Measurements from ENCODE around the gene BLID.

Gene BLID

DNA sequence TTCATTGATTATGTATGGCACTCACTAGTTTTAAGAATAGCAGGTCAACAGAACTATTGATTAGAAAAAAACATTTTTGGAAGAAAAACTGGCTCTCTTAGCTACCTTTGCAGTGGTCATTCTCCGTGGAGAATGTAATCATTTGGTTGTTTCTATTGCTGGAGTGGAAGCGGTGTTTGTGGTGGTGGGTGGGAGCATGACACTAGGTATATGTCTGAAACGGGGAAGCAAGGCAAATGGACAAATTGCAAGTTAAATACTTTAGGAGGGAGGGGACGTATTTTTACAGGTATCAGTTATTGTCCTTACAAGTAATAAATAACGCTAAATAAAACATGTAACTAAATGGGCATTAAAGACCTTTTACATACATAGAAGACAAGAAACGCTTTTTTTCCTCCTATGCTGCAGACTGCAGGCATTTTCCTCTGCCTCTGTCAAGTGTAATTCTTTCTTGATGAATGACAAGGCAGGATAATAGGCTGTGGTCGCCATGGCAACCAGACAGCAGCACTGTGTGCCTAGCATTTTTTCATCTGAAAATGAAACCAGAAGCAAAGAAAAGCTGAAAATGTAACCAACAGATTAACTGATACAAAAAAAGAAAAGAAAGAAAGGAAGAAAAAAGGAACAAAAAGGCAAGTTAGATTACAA lies 46.2 kb downstream of the BLID start:
- TF ChIP-seq, protein P1, sequence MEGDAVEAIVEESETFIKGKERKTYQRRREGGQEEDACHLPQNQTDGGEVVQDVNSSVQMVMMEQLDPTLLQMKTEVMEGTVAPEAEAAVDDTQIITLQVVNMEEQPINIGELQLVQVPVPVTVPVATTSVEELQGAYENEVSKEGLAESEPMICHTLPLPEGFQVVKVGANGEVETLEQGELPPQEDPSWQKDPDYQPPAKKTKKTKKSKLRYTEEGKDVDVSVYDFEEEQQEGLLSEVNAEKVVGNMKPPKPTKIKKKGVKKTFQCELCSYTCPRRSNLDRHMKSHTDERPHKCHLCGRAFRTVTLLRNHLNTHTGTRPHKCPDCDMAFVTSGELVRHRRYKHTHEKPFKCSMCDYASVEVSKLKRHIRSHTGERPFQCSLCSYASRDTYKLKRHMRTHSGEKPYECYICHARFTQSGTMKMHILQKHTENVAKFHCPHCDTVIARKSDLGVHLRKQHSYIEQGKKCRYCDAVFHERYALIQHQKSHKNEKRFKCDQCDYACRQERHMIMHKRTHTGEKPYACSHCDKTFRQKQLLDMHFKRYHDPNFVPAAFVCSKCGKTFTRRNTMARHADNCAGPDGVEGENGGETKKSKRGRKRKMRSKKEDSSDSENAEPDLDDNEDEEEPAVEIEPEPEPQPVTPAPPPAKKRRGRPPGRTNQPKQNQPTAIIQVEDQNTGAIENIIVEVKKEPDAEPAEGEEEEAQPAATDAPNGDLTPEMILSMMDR (IDR thresholded peaks at IDR 0.05) = no peak
- H3K4me3 Mint-ChIP-seq = peak overlapping the region; percentile 41
- H3K4me1 Mint-ChIP-seq = peaks cover 53% of the 10 kb centered on the region
- peaks cover 14% of the 10 kb centered on the region for H3K9me3 Mint-ChIP-seq
- no peak overlapping the region for H3K27ac Mint-ChIP-seq
- peaks cover 11% of the 10 kb centered on the region for H3K27me3 Mint-ChIP-seq (ENCODE audit: low read depth, poor library complexity)
- H3K36me3 Mint-ChIP-seq (ENCODE audit: low read depth) = no peaks in the 10 kb centered on the region
- peak; percentile 76 for DNase-seq

DNA sequence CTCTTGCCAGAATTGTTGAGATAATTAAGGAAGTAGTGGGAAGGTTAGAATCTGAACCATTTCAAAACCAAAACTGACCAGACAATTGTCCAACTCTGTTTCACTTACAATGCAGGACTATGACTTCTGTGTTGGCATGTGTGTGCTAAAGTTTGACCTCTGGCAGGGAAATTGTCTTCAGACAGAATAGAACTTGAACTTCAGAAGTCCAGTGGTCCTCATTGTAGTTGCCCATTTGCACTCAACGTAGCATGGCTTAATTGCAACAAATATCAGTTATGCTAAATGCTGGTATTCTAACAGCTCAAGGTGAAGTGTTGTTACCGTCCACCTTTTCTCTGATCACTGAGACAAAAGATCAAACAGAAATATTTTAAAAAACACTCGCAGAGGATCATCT lies 47.2 kb downstream of the BLID start:
- no peak for DNase-seq
- Mint-ChIP-seq H3K4me1 (peaks cover 53% of the 10 kb centered on the region), H3K27ac (no peak overlapping the region), H3K36me3 (ENCODE audit: low read depth) (no peaks in the 10 kb centered on the region), H3K9me3 (peaks cover 14% of the 10 kb centered on the region), H3K4me3 (no peak overlapping the region), H3K27me3 (ENCODE audit: low read depth, poor library complexity) (peaks cover 11% of the 10 kb centered on the region)
- TF ChIP-seq, protein P1 (IDR thresholded peaks at IDR 0.05) = no peak

DNA sequence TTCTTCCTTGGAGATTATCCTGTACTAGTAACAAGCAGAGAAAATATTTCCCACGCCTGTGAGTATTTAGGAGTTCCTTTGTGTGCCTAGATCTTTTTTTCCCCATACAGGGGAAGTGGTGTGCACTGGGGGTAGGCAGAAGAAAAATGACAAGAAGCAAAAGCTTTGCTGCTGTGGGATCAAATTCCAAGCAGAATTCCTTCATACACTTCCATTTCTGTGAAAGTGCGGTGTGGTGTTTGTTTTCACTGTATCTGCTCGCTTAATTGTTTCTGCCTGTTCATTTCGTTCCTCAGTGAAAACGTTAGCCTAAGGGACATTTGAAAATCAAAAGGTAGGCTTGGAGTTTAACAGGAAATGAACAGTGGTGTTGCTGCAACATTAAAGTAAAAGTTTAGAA lies 47.9 kb downstream of the BLID start:
- Mint-ChIP-seq H3K9me3 (peaks cover 14% of the 10 kb centered on the region), H3K27ac (no peak overlapping the region), H3K4me1 (peaks cover 53% of the 10 kb centered on the region), H3K36me3 (ENCODE audit: low read depth) (no peaks in the 10 kb centered on the region), H3K27me3 (ENCODE audit: low read depth, poor library complexity) (peaks cover 11% of the 10 kb centered on the region), H3K4me3 (no peak overlapping the region)
- TF ChIP-seq, protein P1 (IDR thresholded peaks at IDR 0.05) = no peak
- DNase-seq = no peak

Measured in nephron progenitor cell (in vitro differentiated cells).